DMS153 (cell line): ENCODE measurements around the gene ACAA1.
"Not testable (repeated sequence)": the region's sequence is repeated elsewhere in the genome, so short reads cannot be mapped to it uniquely, and the experiment has no call there.

ENCODE experiments used
- DNase-seq: peaks from one replicate; lab custom pipeline; 2025; lab: John Stamatoyannopoulos, UW

Gene ACAA1

DNA sequence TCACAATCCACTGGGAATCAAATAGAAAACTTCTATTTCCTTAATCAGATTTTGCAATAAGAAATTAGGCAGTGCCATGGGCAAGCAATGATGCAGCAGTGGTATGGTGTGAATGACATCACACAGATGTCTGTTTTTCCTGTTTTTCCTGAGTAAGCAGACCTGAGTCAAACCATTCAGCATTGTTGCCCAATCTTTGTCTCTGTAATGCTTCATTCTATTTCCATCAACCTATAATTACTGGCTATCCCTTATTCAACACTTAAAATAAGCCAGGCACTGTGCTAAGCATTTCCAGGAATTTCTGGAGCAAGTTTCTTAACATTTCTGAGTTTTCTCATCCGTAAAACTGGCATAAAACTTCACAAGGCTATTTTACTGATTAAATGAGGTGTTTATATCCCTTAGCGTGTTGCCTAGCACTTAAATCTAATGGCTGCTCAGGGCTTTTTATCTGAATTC, 17.1 kb upstream of the ACAA1 start:
- DNase-seq = no peak

DNA sequence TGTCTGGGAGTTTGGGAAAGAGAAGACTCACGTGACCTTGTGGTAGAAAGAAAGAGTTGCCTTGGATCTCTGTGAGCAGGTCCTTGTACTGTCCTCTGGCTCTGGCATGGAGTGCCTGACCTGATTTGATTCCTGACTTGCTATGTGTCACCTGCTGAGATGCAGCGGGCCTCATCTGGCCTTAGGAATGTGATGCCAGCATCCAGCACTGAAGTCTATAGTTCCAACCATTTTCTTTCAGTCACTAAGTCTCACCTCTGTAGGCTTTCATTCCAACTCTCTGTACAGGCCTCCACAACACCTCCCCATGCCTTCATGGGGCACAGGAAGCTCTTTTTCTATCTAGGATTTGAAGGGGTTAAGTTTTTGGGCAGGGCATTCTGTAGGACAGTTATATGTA, 16.3 kb upstream of the ACAA1 start:
- no peak for DNase-seq

DNA sequence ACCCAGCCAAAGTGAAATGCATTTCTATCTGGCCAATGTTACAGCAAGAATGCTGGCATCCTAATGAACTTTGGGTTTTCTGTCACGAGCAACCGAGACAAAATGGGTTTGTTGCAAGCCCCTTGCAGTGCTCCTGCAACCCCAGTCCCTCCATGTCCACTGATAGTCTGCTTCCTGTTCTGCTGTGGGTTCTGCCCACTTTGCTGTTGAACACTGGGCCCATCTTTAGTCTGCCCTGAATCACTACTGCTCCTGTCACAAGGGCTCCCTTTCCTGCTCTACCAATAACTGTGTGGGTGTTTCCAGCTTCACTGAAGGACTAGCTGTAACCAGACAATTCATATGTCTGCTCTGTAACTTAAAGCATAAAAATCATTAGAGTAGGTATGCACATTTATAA, 15.7 kb upstream of the ACAA1 start:
- DNase-seq = no peak

DNA sequence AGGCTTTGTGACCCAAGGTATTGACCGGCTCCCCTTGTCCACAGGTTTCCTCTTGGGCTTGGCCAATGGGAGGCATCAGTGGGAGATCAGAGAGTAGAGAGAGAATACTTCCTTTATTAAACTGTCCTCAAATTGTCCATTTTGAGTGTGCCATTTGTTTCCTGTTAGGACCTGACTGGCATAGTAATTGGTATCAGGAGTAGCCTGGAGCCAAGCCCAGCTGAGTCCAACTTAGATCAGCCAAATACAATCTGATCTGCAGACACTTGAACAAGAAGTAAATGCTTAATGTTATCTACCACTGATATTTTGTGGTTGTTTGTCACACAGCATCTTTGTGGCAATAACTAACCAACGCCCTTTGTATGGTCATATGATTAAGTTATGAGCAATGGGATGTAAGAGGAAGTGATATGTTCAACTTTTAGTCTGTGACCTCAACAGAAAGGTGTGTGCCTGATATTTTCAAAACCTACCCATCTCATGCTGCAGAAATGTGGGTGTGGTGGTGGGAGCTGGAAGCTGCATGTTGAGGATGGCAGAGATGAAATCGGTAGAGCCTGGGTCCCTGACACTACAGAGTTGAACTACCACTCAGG, 14.8 kb upstream of the ACAA1 start:
- DNase-seq = no peak

DNA sequence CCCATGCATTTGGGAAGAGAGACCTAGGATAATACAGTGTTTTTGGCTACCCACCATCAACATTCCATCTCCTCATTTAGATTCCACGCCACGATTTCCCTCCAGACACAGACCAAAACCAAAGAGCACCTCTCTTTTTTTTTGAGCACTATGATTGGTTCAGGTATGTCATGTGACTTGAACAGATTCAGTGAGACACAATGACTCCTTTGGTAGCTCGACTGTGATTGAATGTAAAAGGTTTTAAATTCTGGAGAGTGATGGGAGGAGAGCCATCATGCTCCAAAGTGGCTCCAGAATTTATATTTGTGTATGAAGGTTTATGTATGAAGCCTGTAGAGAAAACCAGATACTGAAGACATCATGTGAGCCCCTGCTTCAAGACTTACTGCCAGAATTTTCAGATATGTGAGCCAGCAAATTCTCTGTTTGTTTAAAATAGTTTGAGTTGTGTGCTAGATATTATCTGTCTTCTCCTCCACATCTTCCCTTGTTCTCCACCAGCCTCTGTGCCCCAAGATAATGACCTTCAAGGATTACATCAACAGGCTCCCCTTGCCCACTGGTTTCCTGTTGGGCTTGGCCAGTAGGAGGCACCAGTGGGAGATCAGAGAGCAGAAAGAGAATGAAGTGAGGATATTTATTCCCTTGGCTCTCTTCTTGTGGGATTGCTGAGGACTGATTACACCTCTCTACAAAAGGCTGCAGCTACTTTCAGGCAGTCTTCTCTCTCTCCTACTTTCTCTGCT, 14.0 kb upstream of the ACAA1 start:
- no peak for DNase-seq

DNA sequence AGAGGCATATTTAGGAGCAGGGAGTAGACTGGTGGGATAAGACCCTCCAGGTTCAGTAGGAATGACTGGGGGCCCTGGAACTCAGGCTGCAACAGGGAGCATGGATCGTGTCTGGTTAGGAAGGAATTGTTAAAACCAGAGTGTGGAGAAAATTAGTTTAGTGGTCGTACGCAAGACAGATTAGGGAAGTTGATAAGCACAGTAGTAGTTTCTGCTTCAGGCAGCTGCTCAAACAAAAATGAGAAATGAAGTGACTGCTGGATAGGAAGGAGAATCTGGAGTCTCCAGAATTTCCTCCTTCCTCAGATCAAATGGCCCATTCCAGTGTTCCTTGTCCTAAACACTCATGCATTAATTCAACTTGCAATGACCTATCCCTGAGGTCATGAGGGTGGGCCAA, 12.8 kb upstream of the ACAA1 start:
- DNase-seq = no peak

DNA sequence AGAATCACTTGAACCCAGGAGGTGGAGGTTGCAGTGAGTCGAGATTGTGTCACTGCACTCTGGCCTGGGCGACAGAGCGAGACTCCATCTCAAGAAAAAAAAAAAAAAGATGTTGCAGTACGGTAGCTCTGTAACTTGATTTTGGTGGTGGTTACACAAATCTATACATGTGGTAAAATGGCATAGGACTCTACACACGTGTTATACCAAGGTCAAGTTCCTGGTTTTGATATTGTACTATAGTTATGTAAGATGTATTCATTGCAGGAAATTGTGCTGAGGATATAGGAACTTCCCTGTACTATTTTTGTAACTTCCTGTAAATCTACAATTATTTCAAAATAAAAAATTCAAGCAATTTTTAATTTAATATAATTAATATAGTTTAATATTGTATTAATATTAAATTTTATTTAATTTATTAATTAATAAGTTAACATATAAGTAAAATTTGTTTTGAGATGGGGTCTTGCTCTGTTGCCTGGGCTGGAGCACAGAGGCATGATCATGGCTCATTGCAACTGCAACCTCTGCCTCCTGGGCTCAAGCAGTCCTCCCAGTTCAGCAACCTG, 11.5 kb upstream of the ACAA1 start:
- no peak for DNase-seq

DNA sequence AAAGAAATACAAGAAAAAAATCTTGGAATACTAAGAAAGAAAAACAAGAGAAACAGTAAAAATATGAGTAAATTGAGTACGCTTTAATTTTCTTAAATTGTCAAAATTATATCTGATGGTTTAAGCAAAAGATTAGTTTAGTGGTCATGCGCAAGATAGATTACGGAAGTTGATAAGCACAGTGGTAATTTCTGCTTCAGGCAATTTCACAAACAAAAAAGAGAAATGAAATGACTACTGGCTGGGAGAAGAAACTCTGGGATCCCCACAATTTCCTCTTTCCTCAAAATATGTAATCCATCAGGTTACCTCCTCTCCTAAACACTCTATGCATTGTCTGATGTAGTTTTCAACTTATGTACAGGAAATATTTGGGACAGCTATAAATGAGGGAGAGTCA, 10.5 kb upstream of the ACAA1 start:
- DNase-seq = no peak

DNA sequence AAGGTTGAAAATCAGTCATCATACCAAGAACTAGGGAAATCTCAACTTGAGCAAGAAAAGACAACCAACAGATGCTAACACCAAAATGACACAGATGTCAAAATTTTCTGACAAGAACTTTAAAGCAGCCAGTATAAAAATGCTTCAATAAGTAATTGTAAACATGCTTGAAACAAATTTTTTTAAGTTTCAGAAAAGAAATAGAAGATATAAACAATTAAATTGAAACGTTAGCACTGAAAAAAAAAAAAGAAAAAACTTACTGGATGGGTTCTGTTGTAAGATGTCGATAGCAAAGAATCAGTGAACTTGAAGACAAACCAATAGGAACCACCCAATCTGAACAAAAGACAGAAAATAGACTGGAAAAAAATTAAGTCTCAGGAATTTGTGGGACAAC, 9.6 kb upstream of the ACAA1 start:
- no peak for DNase-seq

DNA sequence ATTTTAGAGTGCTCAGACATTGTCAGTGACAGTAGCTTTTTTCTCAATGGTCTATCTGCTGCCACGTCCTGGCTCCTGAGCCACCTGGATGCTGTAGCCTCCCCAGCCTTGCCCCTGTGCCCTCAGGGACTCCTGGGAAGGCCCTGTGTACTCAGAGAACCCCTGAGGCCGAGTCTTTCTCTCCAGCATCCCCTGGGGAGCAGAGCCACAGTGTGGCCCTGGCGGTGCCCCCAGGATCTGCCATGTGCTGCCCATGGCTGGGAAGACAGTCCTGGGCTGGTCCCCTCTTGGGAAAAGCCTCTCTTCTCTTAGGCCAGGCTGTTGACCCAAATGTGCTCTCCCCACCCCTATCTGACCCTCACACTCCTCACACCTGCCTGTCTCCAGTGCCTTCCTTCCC, 6.6 kb upstream of the ACAA1 start:
- no peak for DNase-seq

DNA sequence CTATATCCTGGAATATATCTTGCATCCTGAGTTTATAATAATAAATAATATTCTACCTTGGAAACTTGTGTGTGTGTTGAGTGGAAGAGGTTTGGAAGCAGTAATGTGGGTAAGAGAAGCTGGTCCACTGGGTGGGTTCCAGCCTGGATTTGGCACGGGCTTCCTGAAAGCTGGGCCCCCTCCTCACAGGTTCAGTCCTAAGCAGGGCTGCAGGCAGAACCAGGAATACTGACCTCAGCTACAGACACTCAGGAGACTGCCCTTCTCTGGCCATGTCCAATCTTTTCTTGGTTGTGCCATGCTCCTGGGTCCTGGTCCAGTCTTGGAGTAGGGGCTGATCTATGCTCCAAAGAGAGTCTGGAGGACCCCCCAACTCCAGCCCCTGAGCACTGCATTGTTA, 6.0 kb upstream of the ACAA1 start:
- no peak for DNase-seq

DNA sequence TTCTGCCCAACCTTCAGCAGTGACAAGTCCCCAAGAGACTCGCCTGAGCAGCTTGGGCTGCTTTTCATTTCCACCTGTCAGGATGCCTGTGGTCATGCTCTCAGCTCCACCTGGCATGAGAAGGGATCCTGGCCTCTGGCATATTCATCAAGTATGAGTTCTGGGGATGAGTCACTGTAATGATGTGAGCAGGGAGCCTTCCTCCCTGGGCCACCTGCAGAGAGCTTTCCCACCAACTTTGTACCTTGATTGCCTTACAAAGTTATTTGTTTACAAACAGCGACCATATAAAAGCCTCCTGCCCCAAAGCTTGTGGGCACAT, 5.0 kb upstream of the ACAA1 start:
- no peak for DNase-seq

DNA sequence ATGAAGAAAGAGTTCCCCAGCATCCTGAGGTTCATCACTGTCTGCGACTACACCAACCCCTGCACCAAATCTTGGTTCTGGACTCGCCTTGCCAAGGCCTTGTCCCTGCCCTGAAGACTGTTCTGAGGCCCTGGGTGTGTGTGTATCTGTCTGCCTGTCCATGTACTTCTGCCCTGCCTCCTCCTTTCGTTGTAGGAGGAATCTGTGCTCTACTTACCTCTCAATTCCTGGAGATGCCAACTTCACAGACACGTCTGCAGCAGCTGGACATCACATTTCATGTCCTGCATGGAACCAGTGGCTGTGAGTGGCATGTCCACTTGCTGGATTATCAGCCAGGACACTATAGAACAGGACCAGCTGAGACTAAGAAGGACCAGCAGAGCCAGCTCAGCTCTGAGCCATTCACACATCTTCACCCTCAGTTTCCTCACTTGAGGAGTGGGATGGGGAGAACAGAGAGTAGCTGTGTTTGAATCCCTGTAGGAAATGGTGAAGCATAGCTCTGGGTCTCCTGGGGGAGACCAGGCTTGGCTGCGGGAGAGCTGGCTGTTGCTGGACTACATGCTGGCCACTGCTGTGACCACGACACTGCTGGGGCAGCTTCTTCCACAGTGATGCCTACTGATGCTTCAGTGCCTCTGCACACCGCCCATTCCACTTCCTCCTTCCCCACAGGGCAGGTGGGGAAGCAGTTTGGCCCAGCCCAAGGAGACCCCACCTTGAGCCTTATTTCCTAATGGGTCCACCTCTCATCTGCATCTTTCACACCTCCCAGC, 4.4 kb upstream of the ACAA1 start:
- DNase-seq = no peak

DNA sequence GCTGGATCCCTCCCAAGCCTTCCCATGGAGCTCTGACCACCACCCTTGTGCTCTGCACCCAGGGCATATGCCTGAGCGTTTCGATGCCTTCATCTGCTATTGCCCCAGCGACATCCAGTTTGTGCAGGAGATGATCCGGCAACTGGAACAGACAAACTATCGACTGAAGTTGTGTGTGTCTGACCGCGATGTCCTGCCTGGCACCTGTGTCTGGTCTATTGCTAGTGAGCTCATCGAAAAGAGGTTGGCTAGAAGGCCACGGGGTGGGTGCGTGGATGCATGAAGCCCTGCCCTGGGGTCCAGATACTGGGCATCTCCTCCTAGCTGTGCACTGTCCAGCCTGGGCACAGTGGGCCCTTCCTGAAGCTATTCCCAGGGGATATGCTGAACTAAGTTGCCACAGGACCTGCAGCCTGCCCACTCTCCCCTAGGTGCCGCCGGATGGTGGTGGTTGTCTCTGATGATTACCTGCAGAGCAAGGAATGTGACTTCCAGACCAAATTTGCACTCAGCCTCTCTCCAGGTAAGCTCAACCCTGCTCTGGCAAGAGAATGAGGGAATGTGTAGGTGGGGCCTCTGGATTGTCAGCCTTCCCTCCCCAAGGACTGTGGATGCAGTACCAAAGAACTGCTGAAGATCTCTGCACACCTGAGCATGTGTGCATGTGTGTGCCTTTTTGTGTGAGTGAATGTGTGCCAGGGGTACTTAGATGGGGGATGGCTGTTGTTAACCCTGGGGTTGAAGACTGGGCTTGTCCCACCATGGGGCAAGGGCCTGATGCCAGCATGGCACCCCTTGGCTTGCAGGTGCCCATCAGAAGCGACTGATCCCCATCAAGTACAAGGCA, 3.6 kb upstream of the ACAA1 start:
- DNase-seq = no peak

DNA sequence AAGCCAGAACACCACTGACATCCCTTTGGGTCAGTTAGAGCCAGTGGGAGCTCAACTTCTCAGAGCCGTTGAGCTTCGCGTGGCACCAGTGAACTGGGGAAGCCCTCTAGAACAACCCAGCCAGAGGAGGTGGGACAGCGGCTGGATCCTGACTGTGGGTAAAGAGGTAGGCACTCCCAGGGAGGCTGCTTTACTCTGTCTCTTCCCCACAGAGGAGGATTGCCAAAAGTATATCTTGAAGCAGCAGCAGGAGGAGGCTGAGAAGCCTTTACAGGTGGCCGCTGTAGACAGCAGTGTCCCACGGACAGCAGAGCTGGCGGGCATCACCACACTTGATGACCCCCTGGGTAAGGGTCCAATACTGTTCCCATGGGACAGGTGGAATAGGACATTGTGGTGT, 2.7 kb upstream of the ACAA1 start:
- DNase-seq = no peak

DNA sequence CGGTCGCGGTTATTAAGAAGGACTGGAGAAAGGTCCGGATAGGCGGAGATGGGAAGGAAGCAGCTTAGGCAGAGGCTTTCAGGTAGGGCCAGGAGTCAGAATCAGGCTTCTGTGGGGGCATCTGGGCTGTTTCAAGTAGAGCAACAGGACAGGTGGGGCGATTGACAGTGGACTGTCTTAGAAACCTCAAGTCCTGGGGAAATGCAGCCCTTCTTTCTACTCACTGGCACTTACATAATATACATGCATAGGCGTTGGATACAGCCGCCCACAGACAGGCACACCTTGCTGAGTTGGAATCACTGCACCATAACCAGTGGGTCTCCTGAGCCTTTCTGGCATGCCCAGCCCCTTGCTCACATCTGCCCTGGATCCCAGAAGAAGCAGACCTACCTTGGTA, 2.3 kb upstream of the ACAA1 start:
- DNase-seq = no peak

DNA sequence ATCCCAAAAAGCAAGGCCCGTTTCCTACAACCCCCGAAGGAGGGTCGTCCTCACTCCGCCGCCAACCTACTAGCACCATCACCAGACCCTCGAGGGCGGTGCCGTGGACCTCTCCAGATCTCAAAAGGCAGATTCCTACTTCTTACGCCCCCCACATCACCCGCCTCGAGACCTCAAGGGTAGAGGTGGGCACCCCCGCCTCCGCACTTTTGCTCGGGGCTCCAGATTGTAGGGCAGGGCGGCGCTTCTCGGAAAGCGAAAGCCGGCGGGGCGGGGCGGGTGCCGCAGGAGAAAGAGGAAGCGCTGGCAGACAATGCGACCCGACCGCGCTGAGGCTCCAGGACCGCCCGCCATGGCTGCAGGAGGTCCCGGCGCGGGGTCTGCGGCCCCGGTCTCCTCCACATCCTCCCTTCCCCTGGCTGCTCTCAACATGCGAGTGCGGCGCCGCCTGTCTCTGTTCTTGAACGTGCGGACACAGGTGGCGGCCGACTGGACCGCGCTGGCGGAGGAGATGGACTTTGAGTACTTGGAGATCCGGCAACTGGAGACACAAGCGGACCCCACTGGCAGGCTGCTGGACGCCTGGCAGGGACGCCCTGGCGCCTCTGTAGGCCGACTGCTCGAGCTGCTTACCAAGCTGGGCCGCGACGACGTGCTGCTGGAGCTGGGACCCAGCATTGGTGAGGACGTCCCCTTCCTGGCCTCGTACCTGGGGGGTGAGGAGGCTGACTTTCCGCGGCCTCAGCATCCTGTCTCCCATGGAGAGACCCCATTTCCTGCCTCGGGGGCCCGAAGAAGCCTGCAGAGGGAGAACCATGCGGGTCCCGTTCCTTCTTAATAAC, 1.6 kb upstream of the ACAA1 start, which contains the start of gene MYD88:
Gene MYD88, plus strand, starts transcription at position 313 of the 842 bp plus-strand sequence. Its CDS starts 40 bp downstream, at position 353.
- no peak for DNase-seq

DNA sequence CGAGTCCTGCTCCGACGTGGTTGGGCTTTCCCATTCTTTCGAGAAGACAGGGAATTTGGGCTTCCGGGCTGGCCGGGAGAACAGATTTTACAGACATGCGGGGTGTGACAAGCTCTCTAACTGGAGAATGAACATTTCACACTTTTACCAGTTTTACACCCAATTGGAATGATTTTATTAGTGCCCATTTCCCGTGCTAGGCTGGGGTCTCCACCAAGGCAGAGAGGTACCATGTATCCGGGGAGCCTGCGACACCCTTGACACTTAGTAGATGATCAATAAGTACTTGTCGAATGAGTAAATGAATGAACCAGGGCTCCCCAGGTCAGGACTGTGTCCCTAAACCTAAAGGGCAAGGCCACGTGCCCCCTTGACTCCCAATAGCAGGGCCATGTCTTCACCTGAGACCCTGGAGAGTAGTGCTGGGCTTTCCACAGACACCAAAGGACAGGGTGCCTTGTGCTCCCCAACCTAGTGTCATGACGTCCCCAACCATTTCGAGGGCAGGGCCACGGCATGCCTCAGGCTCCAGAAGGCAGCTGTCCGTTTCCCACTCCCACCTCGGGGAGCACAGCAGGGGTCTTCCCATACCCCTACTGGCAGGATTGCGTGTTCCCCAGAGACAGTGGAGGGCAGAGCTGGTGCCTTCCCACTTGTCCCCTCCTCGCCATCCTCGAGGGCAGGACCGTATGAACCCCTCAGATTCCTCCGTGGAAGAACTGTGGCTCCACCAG, 855 bp upstream of the ACAA1 start:
- no peak for DNase-seq

DNA sequence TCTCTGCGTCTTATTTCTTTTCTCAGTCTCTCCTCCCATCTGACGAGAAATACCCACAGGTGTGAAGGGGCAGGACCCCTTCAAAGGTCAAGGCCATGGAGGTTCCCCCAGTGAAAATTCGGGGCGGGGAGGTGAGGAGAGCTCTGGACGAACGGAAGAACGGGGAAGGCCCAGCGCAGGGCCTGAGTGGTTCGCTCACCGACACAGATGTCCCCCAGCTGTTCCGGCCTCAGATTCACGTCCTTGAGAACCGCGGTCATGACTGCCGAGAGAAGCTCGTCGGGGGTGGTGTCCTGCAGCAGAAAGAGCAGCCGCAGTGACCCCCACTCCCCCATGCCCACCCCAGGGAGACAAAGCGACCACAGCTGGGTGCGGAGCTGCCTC, 542 bp downstream of the ACAA1 start:
- DNase-seq = no peak

DNA sequence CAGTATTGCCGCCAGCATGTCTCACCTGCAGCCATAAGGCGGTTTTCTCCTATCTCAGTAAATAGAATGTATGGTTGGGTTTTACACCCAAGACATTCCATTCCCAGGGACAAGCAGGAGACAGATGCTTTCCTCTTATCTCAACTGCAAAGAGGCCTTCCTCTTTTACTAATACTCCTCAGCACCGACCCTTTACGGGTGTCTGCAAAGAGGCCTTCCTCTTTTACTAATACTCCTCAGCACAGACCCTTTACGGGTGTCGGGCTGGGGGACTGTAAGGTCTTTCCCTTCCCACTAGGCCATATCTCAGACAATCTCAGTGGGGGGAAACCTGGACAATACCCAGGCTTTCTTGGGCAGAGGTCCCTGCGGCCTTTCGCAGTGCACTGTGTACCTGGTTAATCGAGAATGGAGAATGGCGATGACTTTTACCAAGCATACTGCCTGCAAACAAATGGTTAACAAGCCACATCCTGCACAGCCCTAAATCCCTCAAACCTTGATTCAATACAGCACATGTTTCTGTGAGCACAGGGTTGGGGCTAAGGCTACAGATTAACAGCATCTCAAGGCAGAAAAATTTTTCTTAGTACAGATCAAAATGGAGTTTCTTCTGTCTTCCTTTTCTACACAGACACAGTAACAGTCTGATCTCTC, 1.2 kb downstream of the ACAA1 start:
- not testable (repeated sequence) for DNase-seq
